SU-DHL-6 (cell line): ENCODE results near the gene PYURF.

ENCODE experiments used
- H2AFZ ChIP-seq: fragments of 200-600 bp; sonication (generic); 2 replicates; pipeline ENCODE4 v1.6.1; 2014; ENCODE audit warnings: low read depth, mild to moderate bottlenecking, moderate library complexity, mixed read lengths, antibody characterized with exemption, low read length; ENCODE audit not compliant: severe bottlenecking
- H3F3A ChIP-seq: fragments of 200-600 bp; shearing (Covaris generic); 2 replicates; pipeline ENCODE4 v1.6.0; 2016; ENCODE audit warnings: antibody characterized with exemption, mild to moderate bottlenecking; ENCODE audit not compliant: insufficient read depth
- H3K27ac ChIP-seq: fragments of 200-600 bp; sonication (generic); 2 replicates; pipeline ENCODE4 v1.5.1; 2016; ENCODE audit warnings: low read depth, mild to moderate bottlenecking, low read length, moderate library complexity, mixed read lengths
- H3K27me3 ChIP-seq: fragments of 200-600 bp; sonication (generic), shearing (Covaris generic); 2 replicates; pipeline ENCODE4 v1.6.0; 2014; ENCODE audit warnings: mild to moderate bottlenecking, low read length
- H3K36me3 ChIP-seq: fragments of 200-600 bp; sonication (generic); 2 replicates; pipeline ENCODE4 v1.6.1; 2014; ENCODE audit warnings: mild to moderate bottlenecking, low read length, mixed read lengths
- H3K4me2 ChIP-seq: fragments of 300-600, 200-600 bp; shearing (Covaris generic), sonication (generic); 2 replicates; pipeline ENCODE4 v1.6.0; 2014; ENCODE audit warnings: low read length, low read depth, mild to moderate bottlenecking; ENCODE audit not compliant: poor library complexity, severe bottlenecking
- H3K4me3 ChIP-seq: fragments of 200-600 bp; sonication (generic); 2 replicates; pipeline ENCODE4 v1.5.1; 2014; ENCODE audit warnings: antibody characterized with exemption, low read length, mild to moderate bottlenecking, mixed read lengths; ENCODE audit not compliant: insufficient read depth, poor library complexity, severe bottlenecking
- H3K79me2 ChIP-seq: fragments of 200-600 bp; sonication (generic); 2 replicates; pipeline ENCODE4 v1.6.1; 2014; ENCODE audit warnings: mild to moderate bottlenecking, low read length, moderate library complexity; ENCODE audit not compliant: insufficient read depth
- H3K9ac ChIP-seq: fragments of 200-600 bp; sonication (generic); 2 replicates; pipeline ENCODE4 v1.7.0; 2014; ENCODE audit warnings: mild to moderate bottlenecking, low read length
- H3K9me2 ChIP-seq: fragments of 200-600 bp; sonication (generic); replicated peaks from 2 replicates; pipeline ENCODE4 v1.6.1; 2014; ENCODE audit warnings: low read length; ENCODE audit not compliant: insufficient read depth
- H3K9me3 ChIP-seq: fragments of 200-600 bp; sonication (generic); 2 replicates; pipeline ENCODE4 v1.6.1; 2014; ENCODE audit warnings: low read length, mixed read lengths; ENCODE audit not compliant: insufficient read depth
- H4K20me1 ChIP-seq: fragments of 200-600 bp; sonication (generic); 2 replicates; pipeline ENCODE4 v1.6.1; 2014; ENCODE audit warnings: low read depth, mild to moderate bottlenecking, antibody characterized with exemption, low read length, moderate library complexity, mixed read lengths
- EZH2phosphoT487 ChIP-seq: fragments of 200-600 bp; sonication (generic), shearing (Covaris generic); conservative IDR thresholded peaks from 2 replicates; pipeline ENCODE4 v1.6.1; 2018; ENCODE audit warnings: mild to moderate bottlenecking, antibody characterized with exemption, low read length, moderate library complexity, mixed read lengths
- TF ChIP-seq, protein P1 (sequence below): fragments of 200-600 bp; sonication (generic); IDR thresholded peaks from one replicate; pipeline ENCODE4 v1.5.1; 2017; ENCODE audit warnings: antibody characterized with exemption, mild to moderate bottlenecking, low read length, moderate library complexity; ENCODE audit not compliant: insufficient read depth, poor library complexity, severe bottlenecking

Gene PYURF

DNA sequence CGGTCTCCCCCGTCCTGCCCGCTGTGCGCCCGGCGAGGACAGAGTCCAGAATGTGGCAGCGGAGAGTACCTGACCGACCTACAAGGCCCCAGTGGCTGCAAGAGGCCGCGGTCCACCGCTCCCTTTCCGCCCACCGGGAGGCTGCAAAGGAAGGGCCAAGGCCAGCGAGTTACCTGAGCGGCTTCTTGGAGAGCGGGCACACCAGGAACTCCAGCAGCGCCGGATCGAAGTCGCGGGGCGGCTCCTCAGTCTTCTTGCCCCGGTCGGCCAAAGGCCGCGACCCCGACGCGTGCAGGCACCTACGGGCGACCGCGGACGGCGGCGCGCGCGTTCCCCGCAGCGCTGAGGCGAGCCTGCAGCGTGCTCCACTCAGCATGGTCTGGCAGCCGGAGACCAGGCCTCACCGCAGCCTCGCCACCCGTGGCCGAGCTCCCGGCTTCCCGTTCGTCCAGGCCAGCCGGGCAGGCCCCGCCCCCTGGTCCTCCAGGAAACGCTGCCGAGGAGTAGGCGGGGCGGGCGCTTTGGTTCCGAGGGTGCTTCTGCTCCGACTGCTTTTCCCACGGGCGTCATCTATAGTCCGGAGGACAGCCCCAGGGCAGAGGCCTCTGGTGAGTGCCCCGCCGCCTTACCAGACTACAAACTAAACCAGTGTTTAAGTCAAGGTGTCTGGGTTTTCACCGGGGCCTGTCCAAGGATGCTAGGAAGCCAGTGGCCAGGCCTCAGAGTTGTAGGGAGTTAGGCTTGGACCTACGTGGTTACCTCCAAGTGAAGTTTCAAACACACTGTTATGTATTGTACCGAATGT is at the start of gene PYURF:
PYURF (minus strand) TSS at position 452 of the 805 bp plus-strand sequence; CDS start at position 376, 76 bp downstream.
- Histone ChIP-seq H3F3A (no peaks in the 10 kb centered on the region), H3K36me3 (no peaks in the 10 kb centered on the region), H3K4me2 (peak within 1 kb of the TSS; percentile 53), H4K20me1 (no peaks in the 10 kb centered on the region), H3K9me2 (no peaks in the 10 kb centered on the region), H3K4me3 (peak within 1 kb of the TSS; percentile 61), H3K27me3 (no peaks in the 10 kb centered on the region), H3K79me2 (no peaks in the 10 kb centered on the region), H3K27ac (no peak within 1 kb of the TSS), H3K9me3 (no peaks in the 10 kb centered on the region), H2AFZ (peak within 1 kb of the TSS; percentile 82), H3K9ac (peak within 1 kb of the TSS; percentile 61)
- TF ChIP-seq, protein P1, sequence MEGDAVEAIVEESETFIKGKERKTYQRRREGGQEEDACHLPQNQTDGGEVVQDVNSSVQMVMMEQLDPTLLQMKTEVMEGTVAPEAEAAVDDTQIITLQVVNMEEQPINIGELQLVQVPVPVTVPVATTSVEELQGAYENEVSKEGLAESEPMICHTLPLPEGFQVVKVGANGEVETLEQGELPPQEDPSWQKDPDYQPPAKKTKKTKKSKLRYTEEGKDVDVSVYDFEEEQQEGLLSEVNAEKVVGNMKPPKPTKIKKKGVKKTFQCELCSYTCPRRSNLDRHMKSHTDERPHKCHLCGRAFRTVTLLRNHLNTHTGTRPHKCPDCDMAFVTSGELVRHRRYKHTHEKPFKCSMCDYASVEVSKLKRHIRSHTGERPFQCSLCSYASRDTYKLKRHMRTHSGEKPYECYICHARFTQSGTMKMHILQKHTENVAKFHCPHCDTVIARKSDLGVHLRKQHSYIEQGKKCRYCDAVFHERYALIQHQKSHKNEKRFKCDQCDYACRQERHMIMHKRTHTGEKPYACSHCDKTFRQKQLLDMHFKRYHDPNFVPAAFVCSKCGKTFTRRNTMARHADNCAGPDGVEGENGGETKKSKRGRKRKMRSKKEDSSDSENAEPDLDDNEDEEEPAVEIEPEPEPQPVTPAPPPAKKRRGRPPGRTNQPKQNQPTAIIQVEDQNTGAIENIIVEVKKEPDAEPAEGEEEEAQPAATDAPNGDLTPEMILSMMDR, result no peak
- no peak for TF ChIP-seq EZH2phosphoT487

GRCh38 chr4:88570001-88570400 is 46.4 kb upstream of the PYURF start:
- H4K20me1 ChIP-seq, result no peaks in the 10 kb centered on the region
- no peak overlapping the region for H3K4me3 ChIP-seq
- H3F3A ChIP-seq, result no peaks in the 10 kb centered on the region
- H2AFZ ChIP-seq, result no peak overlapping the region
- no peaks in the 10 kb centered on the region for H3K9me2 ChIP-seq
- TF ChIP-seq EZH2phosphoT487, result no peak
- TF ChIP-seq, protein P1, result no peak
- no peaks in the 10 kb centered on the region for H3K9me3 ChIP-seq
- no peak overlapping the region for H3K4me2 ChIP-seq
- H3K36me3 ChIP-seq, result no peaks in the 10 kb centered on the region
- H3K27me3 ChIP-seq, result no peaks in the 10 kb centered on the region
- no peak overlapping the region for H3K9ac ChIP-seq
- H3K27ac ChIP-seq, result no peak overlapping the region
- no peaks in the 10 kb centered on the region for H3K79me2 ChIP-seq

GRCh38 chr4:88567591-88567990 is 44.0 kb upstream of the PYURF start:
- TF ChIP-seq, protein P1, result no peak
- TF ChIP-seq EZH2phosphoT487, result no peak
- Histone ChIP-seq H3K4me3 (no peak overlapping the region), H3K4me2 (no peak overlapping the region), H3K36me3 (no peaks in the 10 kb centered on the region), H3F3A (no peaks in the 10 kb centered on the region), H3K9me2 (no peaks in the 10 kb centered on the region), H3K27me3 (no peaks in the 10 kb centered on the region), H2AFZ (no peak overlapping the region), H3K79me2 (no peaks in the 10 kb centered on the region), H3K27ac (no peak overlapping the region), H3K9ac (no peak overlapping the region), H4K20me1 (no peaks in the 10 kb centered on the region), H3K9me3 (no peaks in the 10 kb centered on the region)
